HG03457 (cell line): Measurements from ENCODE around the gene HLA-B.
"Not testable (repeated sequence)": the region's sequence is repeated elsewhere in the genome, so short reads cannot be mapped to it uniquely, and the experiment has no call there.

Source experiments
- ATAC-seq: cut with Tn5 transposase; IDR thresholded peaks from one replicate; pipeline ENCODE4 v1.9.1; 2021; ENCODE audit warnings: moderate number of reproducible peaks; ENCODE audit not compliant: unreplicated experiment

The HLA-B gene

GRCh38 chr6:31356946-31357466, at the start of gene HLA-B:
HLA-B (minus strand) TSS chr6:31357179; CDS start chr6:31357158, 21 bp downstream.
- peak; percentile 73 for ATAC-seq

GRCh38 chr6:31405996-31406395, 49.0 kb upstream of the HLA-B start:
- ATAC-seq: no peak

- ATAC-seq: not testable (repeated sequence)
Measured at GRCh38 chr6:31404061-31404364, 47.0 kb upstream of the HLA-B start.

- ATAC-seq: no peak
Measured at GRCh38 chr6:31403283-31404060, 46.5 kb upstream of the HLA-B start, which contains the start of gene MICA. MICA (plus strand) TSS chr6:31403595; CDS start chr6:31403633, 38 bp downstream.

- no peak for ATAC-seq
Measured at GRCh38 chr6:31402324-31403282, 45.6 kb upstream of the HLA-B start.

- no peak for ATAC-seq
Measured at GRCh38 chr6:31401403-31401802, 44.4 kb upstream of the HLA-B start.

GRCh38 chr6:31400467-31401289, 43.7 kb upstream of the HLA-B start:
- no peak for ATAC-seq

- no peak for ATAC-seq
Measured at GRCh38 chr6:31399589-31400466, 42.8 kb upstream of the HLA-B start.

GRCh38 chr6:31397901-31398525, 41.0 kb upstream of the HLA-B start:
- no peak for ATAC-seq

GRCh38 chr6:31397153-31397499, 40.1 kb upstream of the HLA-B start:
- ATAC-seq: not testable (repeated sequence)

GRCh38 chr6:31396422-31397152, 39.6 kb upstream of the HLA-B start:
- ATAC-seq: peak; percentile 58

- ATAC-seq: no peak
Measured at GRCh38 chr6:31395832-31396231, 38.9 kb upstream of the HLA-B start.

- ATAC-seq: no peak
Measured at GRCh38 chr6:31394381-31394780, 37.4 kb upstream of the HLA-B start.

GRCh38 chr6:31393932-31394331, 37.0 kb upstream of the HLA-B start:
- ATAC-seq: no peak

- ATAC-seq: not testable (repeated sequence)
Measured at GRCh38 chr6:31389802-31390132, 32.8 kb upstream of the HLA-B start.

GRCh38 chr6:31388916-31389801, 32.2 kb upstream of the HLA-B start:
- not testable (repeated sequence) for ATAC-seq

GRCh38 chr6:31386977-31387376, 30.0 kb upstream of the HLA-B start:
- no peak for ATAC-seq

- ATAC-seq: no peak
Measured at GRCh38 chr6:31386099-31386498, 29.1 kb upstream of the HLA-B start.
